Measurements from ENCODE around the gene KCNIP2.

KCNIP2 gene

GRCh38 chr10:101834341-101834740 is 9.3 kb downstream of the KCNIP2 start:
- H3K4me3 ChIP-seq (replicated peaks; ENCODE audit: low read depth, low read length): no peak overlapping the region
- no peaks in the 10 kb centered on the region for H3K27me3 ChIP-seq (replicated peaks; ENCODE audit: control insufficient read depth, insufficient read depth, low read length)
- TF ChIP-seq CTCF (IDR thresholded peaks at IDR 0.05; ENCODE audit: insufficient read depth, low read length, poor library complexity, severe bottlenecking): no peak
- DNase-seq (ENCODE audit: extremely low read depth, insufficient read length): no peak
- no peaks in the 10 kb centered on the region for H3K36me3 ChIP-seq (ENCODE audit: control insufficient read depth, insufficient read depth, low read length)

- Histone ChIP-seq H3K36me3 (ENCODE audit: control insufficient read depth, insufficient read depth, low read length) (no peaks in the 10 kb centered on the region), H3K27me3 (replicated peaks; ENCODE audit: control insufficient read depth, insufficient read depth, low read length) (no peaks in the 10 kb centered on the region), H3K4me3 (replicated peaks; ENCODE audit: low read depth, low read length) (no peak overlapping the region)
- DNase-seq (ENCODE audit: extremely low read depth, insufficient read length): no peak
- no peak for TF ChIP-seq CTCF (IDR thresholded peaks at IDR 0.05; ENCODE audit: insufficient read depth, low read length, poor library complexity, severe bottlenecking)
Observed at GRCh38 chr10:101833466-101833865, 10.1 kb downstream of the KCNIP2 start.

DNA sequence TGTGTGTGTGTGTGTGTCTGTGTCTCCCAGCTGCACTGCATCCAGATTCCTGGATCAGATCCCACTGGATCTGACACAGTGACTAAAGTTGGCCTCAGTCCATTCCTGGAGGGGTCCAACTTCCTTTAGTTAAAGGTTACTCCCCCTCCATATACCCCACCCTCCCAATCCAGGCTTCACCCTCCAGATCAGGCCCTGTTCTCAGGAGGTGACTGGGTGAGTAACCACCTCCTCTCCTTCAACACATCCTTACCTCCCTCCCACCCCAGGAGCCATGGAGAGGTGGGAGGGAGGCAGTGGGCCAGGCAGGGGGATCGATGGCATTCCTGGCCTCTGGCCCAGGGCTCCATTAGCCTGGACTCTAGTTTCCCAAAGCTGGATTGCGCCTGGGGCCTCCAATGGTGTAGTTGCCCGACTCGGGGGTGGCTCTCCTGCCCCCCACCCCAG is 11.3 kb downstream of the KCNIP2 start:
- no peak for TF ChIP-seq CTCF (IDR thresholded peaks at IDR 0.05; ENCODE audit: insufficient read depth, low read length, poor library complexity, severe bottlenecking)

GRCh38 chr10:101831169-101831811 is 12.3 kb downstream of the KCNIP2 start:
- TF ChIP-seq CTCF (IDR thresholded peaks at IDR 0.05; ENCODE audit: insufficient read depth, low read length, poor library complexity, severe bottlenecking): no peak
- H3K36me3 ChIP-seq (ENCODE audit: control insufficient read depth, insufficient read depth, low read length): no peaks in the 10 kb centered on the region; the same call in 1 of the 2 replicates
- peak overlapping the region; percentile 65 for H3K4me3 ChIP-seq (replicated peaks; ENCODE audit: low read depth, low read length)
- no peaks in the 10 kb centered on the region for H3K27me3 ChIP-seq (replicated peaks; ENCODE audit: control insufficient read depth, insufficient read depth, low read length)
- DNase-seq (ENCODE audit: extremely low read depth, insufficient read length): no peak

More for the DNA sequence above, 11.3 kb downstream of the KCNIP2 start:
- H3K4me3 ChIP-seq (replicated peaks; ENCODE audit: low read depth, low read length): no peak overlapping the region
- no peak for DNase-seq (ENCODE audit: extremely low read depth, insufficient read length)
- no peaks in the 10 kb centered on the region; the same call in 1 of the 2 replicates for H3K36me3 ChIP-seq (ENCODE audit: control insufficient read depth, insufficient read depth, low read length)
- H3K27me3 ChIP-seq (replicated peaks; ENCODE audit: control insufficient read depth, insufficient read depth, low read length): no peaks in the 10 kb centered on the region

GRCh38 chr10:101830322-101831168 is 13.1 kb downstream of the KCNIP2 start:
- peak; percentile 90 for DNase-seq (ENCODE audit: extremely low read depth, insufficient read length)
- Histone ChIP-seq H3K4me3 (replicated peaks; ENCODE audit: low read depth, low read length) (peak overlapping the region; percentile 65), H3K27me3 (replicated peaks; ENCODE audit: control insufficient read depth, insufficient read depth, low read length) (no peaks in the 10 kb centered on the region), H3K36me3 (ENCODE audit: control insufficient read depth, insufficient read depth, low read length) (no peaks in the 10 kb centered on the region; the same call in 1 of the 2 replicates)
- no peak for TF ChIP-seq CTCF (IDR thresholded peaks at IDR 0.05; ENCODE audit: insufficient read depth, low read length, poor library complexity, severe bottlenecking)
